GM12878 (cell line): Measurements from ENCODE around the gene PTPRM. TPM values are rescaled to one million over a fixed set of nuclear protein-coding genes. Genes with fewer than 3 reads are reported as not detected.

Experiments
- ATAC-seq: fragments of 200-7000 bp; cut with Tn5 transposase; 3 replicates; pipeline ENCODE4 v1.9.1; 2020; ENCODE audit warnings: mild to moderate bottlenecking, moderate library complexity
- BruUV-seq: library from RNA; stranded (reverse); fragments of 400-500 nt; replicated peaks from 2 replicates; lab custom pipeline; 2021; lab: Mats Ljungman, UMichigan
- CTCF ChIA-PET: fragments of 300-600 bp; sonication (Branson Sonifier 250); formaldehyde crosslinking; extraction: SDS; loops from one replicate; lab custom pipeline; 2021; ENCODE audit warnings: inconsistent platforms; lab: Yijun Ruan, JAX
- POLR2A ChIA-PET: fragments of 350-600 bp; formaldehyde crosslinking; extraction: SDS; loops from one replicate; lab custom pipeline; 2021; ENCODE audit warnings: inconsistent platforms; lab: Charles Lee
- RAD21 ChIA-PET: fragments of 300-600 bp; sonication (Branson Sonifier 250); formaldehyde crosslinking; loops from one replicate; lab custom pipeline; 2023; ENCODE audit warnings: antibody characterized with exemption; ENCODE audit not compliant: unreplicated experiment; lab: Charles Lee
- SMC1A ChIA-PET: fragments of 300-600 bp; sonication (Branson Sonifier 250); formaldehyde crosslinking; loops from one replicate; lab custom pipeline; 2023; ENCODE audit not compliant: unreplicated experiment, uncharacterized antibody; lab: Charles Lee
- DNase-seq: peaks from one replicate; pipeline ENCODE4 v3.0.0-alpha.2; 2011; ENCODE audit warnings: low read depth, low spot score
- FAIRE-seq: peaks from 3 replicates; lab custom pipeline; 2011; peaks lifted over from hg19 to GRCh38; lab: Jason Lieb, UNC
- H2AFZ ChIP-seq: 2 replicates; pipeline ENCODE4 v1.6.0; 2011; ENCODE audit warnings: low read depth, low read length, control low read depth; ENCODE audit not compliant: control insufficient read depth
- H3K27ac ChIP-seq: 2 replicates; pipeline ENCODE4 v1.5.1; 2011; ENCODE audit warnings: control low read depth; ENCODE audit not compliant: control insufficient read depth, insufficient read depth
- H3K27me3 ChIP-seq, 2 experiments: replicated peaks in 1 of 2; 2 replicates each; pipeline versions ENCODE4 v1.6.0 to v1.6.1; 2011; ENCODE audit warnings: low read length in 1 of 2; ENCODE audit not compliant: control insufficient read depth in 2 of 2, insufficient read depth in 2 of 2
- H3K36me3 ChIP-seq, 2 experiments: 2 replicates each; pipeline ENCODE4 v1.5.1; 2011; ENCODE audit warnings: low read length in 1 of 2; ENCODE audit not compliant: control insufficient read depth in 2 of 2, insufficient read depth in 2 of 2
- H3K4me1 ChIP-seq: 2 replicates; pipeline ENCODE4 v1.6.1; 2011; ENCODE audit warnings: mild to moderate bottlenecking, low read length, moderate library complexity, mixed read lengths; ENCODE audit not compliant: control insufficient read depth, insufficient read depth
- H3K4me2 ChIP-seq: 2 replicates; pipeline ENCODE4 v1.6.0; 2011; ENCODE audit warnings: control low read depth; ENCODE audit not compliant: control insufficient read depth, insufficient read depth
- H3K4me3 ChIP-seq: fragments of 200-600 bp; sonication (generic); 2 replicates; pipeline ENCODE4 v1.5.1; 2016
- H3K79me2 ChIP-seq: 2 replicates; pipeline ENCODE4 v1.6.0; 2011; ENCODE audit warnings: low read length; ENCODE audit not compliant: control insufficient read depth, insufficient read depth
- H3K9ac ChIP-seq: 2 replicates; pipeline ENCODE4 v1.8.0; 2011; ENCODE audit warnings: low read length, control low read depth, mixed read lengths; ENCODE audit not compliant: control insufficient read depth, insufficient read depth
- H3K9me3 ChIP-seq: replicated peaks from 3 replicates; pipeline ENCODE4 v1.5.1; 2011; ENCODE audit warnings: mild to moderate bottlenecking, low read length; ENCODE audit not compliant: control insufficient read depth, insufficient read depth
- H4K20me1 ChIP-seq: 2 replicates; pipeline ENCODE4 v1.6.0; 2011; ENCODE audit not compliant: control insufficient read depth, insufficient read depth
- BACH1 ChIP-seq: fragments of 450-650 bp; IDR thresholded peaks from 2 replicates; pipeline ENCODE4 v1.6.1; 2017; ENCODE audit warnings: mild to moderate bottlenecking, borderline replicate concordance
- CBFB ChIP-seq: IDR thresholded peaks from 2 replicates; pipeline ENCODE4 v1.6.1; 2016; ENCODE audit warnings: antibody characterized with exemption, low read depth
- ETV6 ChIP-seq, 2 experiments: fragments of 450-650 bp in 1 of 2; IDR thresholded peaks in 1 of 2; conservative IDR thresholded peaks in 1 of 2; 2 replicates each; pipeline ENCODE4 v1.6.1; 2014; ENCODE audit warnings: antibody characterized with exemption in 1 of 2, borderline replicate concordance in 1 of 2, low read depth in 1 of 2, mild to moderate bottlenecking in 1 of 2, moderate library complexity in 1 of 2
- EZH2 ChIP-seq: IDR thresholded peaks from 2 replicates; pipeline ENCODE4 v1.6.1; 2012; ENCODE audit warnings: low read depth, mild to moderate bottlenecking, control low read depth, inconsistent platforms, low read length, borderline replicate concordance; ENCODE audit not compliant: control insufficient read depth
- FOS ChIP-seq: IDR thresholded peaks from 3 replicates; pipeline ENCODE4 v1.6.1; 2011; ENCODE audit warnings: borderline replicate concordance; ENCODE audit not compliant: insufficient read length; ENCODE audit errors: extremely low read depth
- GATAD2B ChIP-seq: fragments of 450-650 bp; conservative IDR thresholded peaks from 2 replicates; pipeline ENCODE4 v1.6.1; 2017; ENCODE audit warnings: low read depth, mild to moderate bottlenecking, moderate library complexity
- HCFC1 ChIP-seq: fragments of 150-350 bp; IDR thresholded peaks from 2 replicates; pipeline ENCODE4 v1.6.1; 2014; ENCODE audit warnings: low read length
- JUNB ChIP-seq: IDR thresholded peaks from 2 replicates; pipeline ENCODE4 v1.6.1; 2016; ENCODE audit warnings: antibody characterized with exemption, mild to moderate bottlenecking
- MYB ChIP-seq: fragments of 150-350 bp; IDR thresholded peaks from 2 replicates; pipeline ENCODE4 v1.6.1; 2014; ENCODE audit warnings: mild to moderate bottlenecking, low read depth, low read length, borderline replicate concordance
- NFIC ChIP-seq: IDR thresholded peaks from 2 replicates; pipeline ENCODE4 v1.6.1; 2012; ENCODE audit warnings: low read depth, mild to moderate bottlenecking, inconsistent platforms, low read length, moderate library complexity
- NR2C2 ChIP-seq: IDR thresholded peaks from 2 replicates; pipeline ENCODE4 v1.6.1; 2011; ENCODE audit warnings: borderline replicate concordance, low read depth; ENCODE audit not compliant: control insufficient read depth, insufficient read length
- SIX5 ChIP-seq: IDR thresholded peaks from 2 replicates; pipeline ENCODE4 v1.6.1; 2011; ENCODE audit warnings: mild to moderate bottlenecking, low read depth, low read length, moderate library complexity; ENCODE audit not compliant: severe bottlenecking
- SRF ChIP-seq, 2 experiments: IDR thresholded peaks; 2 replicates each; pipeline ENCODE4 v1.6.1; 2011; ENCODE audit warnings: low read depth in 2 of 2, low read length in 2 of 2, mild to moderate bottlenecking in 1 of 2, moderate library complexity in 1 of 2
- STAT3 ChIP-seq: IDR thresholded peaks from 2 replicates; pipeline ENCODE4 v1.6.1; 2011; ENCODE audit warnings: low read depth, low read length, improper control_type of control experiment
- ZNF207 ChIP-seq: fragments of 450-650 bp; IDR thresholded peaks from 2 replicates; pipeline ENCODE4 v1.6.1; 2014; ENCODE audit warnings: antibody characterized with exemption, mild to moderate bottlenecking, borderline replicate concordance
- ZNF24 ChIP-seq: fragments of 450-650 bp; IDR thresholded peaks from 2 replicates; pipeline ENCODE4 v1.6.1; 2017; ENCODE audit warnings: antibody characterized with exemption, mild to moderate bottlenecking
- WGBS: methylation state at CpG from one replicate; pipeline ENCODE4 v1.1.6; 2016; ENCODE audit warnings: low lambda C conversion rate; ENCODE audit not compliant: insufficient replicate concordance, insufficient coverage; ENCODE audit errors: missing lambda C conversion rate; 5-methylcytosine and 5-hydroxymethylcytosine counted together
- in situ Hi-C: fragments of 300-500 bp; cut with MboI; formaldehyde crosslinking; loops from 9 replicates; pipeline ENCODE4 v1.14.3; 2018; ENCODE audit warnings: mixed read lengths
- intact Hi-C: fragments of 100-400 bp; cut with micrococcal nuclease; formaldehyde crosslinking; loops from one replicate; pipeline ENCODE4 v1.14.2; 2022; ENCODE audit not compliant: unreplicated experiment
- polyA plus RNA-seq, 11 experiments: library from polyadenylated mRNA; depleted of rRNA in 4 of 11; unstranded in 6 of 11; stranded (reverse) in 5 of 11; fragments of >200 nt; fragmentation: Nextera tagmentation in 4 of 11; fragmentation: Illumina TruSeq in 1 of 11; extraction: Ambion mirVana in 4 of 11; extraction: Trizol in 1 of 11; gene quantifications; 1 replicate in 1 of 11; 2 replicates in 10 of 11; pipeline versions ENCODE4 v1.2.1 to v1.2.3, GENCODE V29; 2011 to 2016; ENCODE audit warnings: inconsistent platforms in 2 of 11, missing spikeins in 2 of 11, low read depth in 1 of 11
- total RNA-seq, 4 experiments: library from RNA; depleted of rRNA in 3 of 4; stranded (reverse); fragments of >200 nt in 3 of 4; fragmentation: Illumina TruSeq in 1 of 4; extraction: Trizol in 1 of 4; gene quantifications; 2 replicates each; pipeline versions ENCODE4 v1.2.1 to v1.2.3, GENCODE V29; 2013 to 2021

Gene PTPRM
- total and polyA plus RNA-seq, 10 of the 15 experiments (the other 5 are each of a cell fraction or from before 2014, with no cell fraction given): 0.07 to 22.6 (median 0.60) TPM

GRCh38 chr18:8397034-8397433, 829.9 kb downstream of the PTPRM start:
- no peaks in the 10 kb centered on the region for H3K36me3 ChIP-seq
- CTCF ChIA-PET: interaction anchor here (1.7 kb wide), 1 partner anchor 607 kb away, joined by 4 read pairs; no protein-coding TSS in a partner anchor
- in situ Hi-C loops: loop anchor here (25.0 kb wide), 1 partner anchor 1185 kb away; no protein-coding TSS in a partner anchor
- no peaks in the 10 kb centered on the region for H3K4me1 ChIP-seq
- ATAC-seq (no peak), FAIRE-seq (no peak), DNase-seq (no peak)
- H3K79me2 ChIP-seq: no peaks in the 10 kb centered on the region
- H3K9ac ChIP-seq: no peak overlapping the region
- no peaks in the 10 kb centered on the region for H4K20me1 ChIP-seq
- no peaks in the 10 kb centered on the region; a peak in 1 of 4 replicates for H3K27me3 ChIP-seq
- no peak overlapping the region for H3K27ac ChIP-seq
- no TSS peak for BruUV-seq
- RAD21 ChIA-PET: no interaction called here
- 31% methylated on average over 12 of the region's 12 CpGs for WGBS
- H2AFZ ChIP-seq: no peak overlapping the region
- intact Hi-C loops: no loop called here
- H3K4me3 ChIP-seq: no peak overlapping the region
- SMC1A ChIA-PET: no interaction called here
- TF ChIP-seq MYB: no peak
- no peak for TF ChIP-seq GATAD2B
- TF ChIP-seq NFIC: no peak
- TF ChIP-seq SIX5: no peak
- POLR2A ChIA-PET: no interaction called here
- no peaks in the 10 kb centered on the region for H3K9me3 ChIP-seq
- no peak overlapping the region for H3K4me2 ChIP-seq

GRCh38 chr18:8399138-8399537, 832.0 kb downstream of the PTPRM start:
- DNase-seq: no peak
- SMC1A ChIA-PET: no interaction called here
- POLR2A ChIA-PET: no interaction called here
- Histone ChIP-seq H4K20me1 (no peaks in the 10 kb centered on the region), H3K79me2 (no peaks in the 10 kb centered on the region), H3K4me2 (no peak overlapping the region), H3K4me3 (no peak overlapping the region), H3K4me1 (no peaks in the 10 kb centered on the region), H2AFZ (no peak overlapping the region), H3K27me3 (no peaks in the 10 kb centered on the region; a peak in 1 of 4 replicates), H3K9me3 (no peaks in the 10 kb centered on the region), H3K27ac (no peak overlapping the region), H3K9ac (no peak overlapping the region), H3K36me3 (no peaks in the 10 kb centered on the region)
- ATAC-seq: no peak
- in situ Hi-C loops: loop anchor here (25.0 kb wide), 1 partner anchor 1187 kb away; no protein-coding TSS in a partner anchor
- 4% methylated on average over 8 of the region's 8 CpGs for WGBS
- no peak for FAIRE-seq
- intact Hi-C loops: no loop called here
- TF ChIP-seq NR2C2: no peak
- TF ChIP-seq FOS: no peak
- TF ChIP-seq HCFC1: no peak
- TF ChIP-seq STAT3: no peak
- no peak for TF ChIP-seq SIX5
- TF ChIP-seq ZNF24: no peak
- no peak for TF ChIP-seq EZH2
- TF ChIP-seq CBFB: no peak
- TF ChIP-seq ZNF207: no peak
- TF ChIP-seq GATAD2B: no peak
- no peak for TF ChIP-seq JUNB
- TF ChIP-seq ETV6 (conservative IDR thresholded peaks at IDR 0.05 in 1 of 2, IDR thresholded peaks at IDR 0.05 in 1 of 2; ENCODE audit: borderline replicate concordance in 1 of 2, low read depth in 1 of 2): no peak
- no peak for TF ChIP-seq BACH1
- TF ChIP-seq SRF (IDR thresholded peaks at IDR 0.05; ENCODE audit: low read depth in 2 of 2, low read length in 2 of 2): no peak
- RAD21 ChIA-PET: no interaction called here
- BruUV-seq: no TSS peak
- CTCF ChIA-PET: interaction anchor here (2.3 kb wide), 1 partner anchor 9 kb away, joined by 15 read pairs; no protein-coding TSS in a partner anchor
